ENCODE data around the gene GPS1.

DNA sequence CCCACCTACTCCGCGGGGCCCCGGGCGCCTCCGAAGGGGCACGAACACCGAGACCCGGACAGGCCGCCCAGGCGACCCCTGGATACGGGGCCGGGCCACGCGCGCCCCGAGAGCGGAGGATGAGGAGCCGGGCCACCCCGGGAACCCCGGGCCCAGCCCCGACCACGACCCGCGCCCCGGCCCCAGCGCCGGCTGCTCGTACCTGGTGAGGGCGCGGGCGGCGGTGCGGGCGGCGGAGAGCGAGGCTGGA lies 46.1 kb downstream of the GPS1 start:
- TF ChIP-seq CTCF (IDR thresholded peaks at IDR 0.05) (no peak), POLR2A (IDR thresholded peaks at IDR 0.05) (no peak)

All from esophagus squamous epithelium (tissue), 4 donors.